Measurements from ENCODE around the gene PRPF19. TPM values are rescaled to one million over a fixed set of nuclear protein-coding genes. Genes with fewer than 3 reads are reported as not detected.

PRPF19 gene
- total and polyA plus RNA-seq, 10 of the 15 experiments (the other 5 are each of a cell fraction or from before 2014, with no cell fraction given): 8.7 to 170 (median 61.3) TPM

DNA sequence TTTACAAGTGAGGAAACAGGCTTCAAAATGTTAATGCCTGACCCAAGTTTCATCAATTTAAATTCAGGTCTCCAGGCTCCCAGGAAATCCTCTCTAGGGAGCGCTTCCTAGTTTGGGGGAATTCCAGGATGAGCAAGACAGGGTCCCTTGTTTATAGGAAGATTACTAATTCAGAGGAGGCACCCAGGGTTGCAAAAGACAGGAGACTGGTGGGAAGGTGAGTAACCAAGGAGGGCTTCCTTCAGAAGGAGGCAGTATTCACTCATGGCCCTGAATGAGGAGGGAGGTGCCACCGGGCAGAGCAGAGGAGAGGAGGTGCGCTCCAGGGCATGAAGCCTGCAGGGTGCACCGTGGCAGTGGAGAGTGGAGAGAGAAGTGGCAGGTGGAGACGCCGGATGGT, 19.5 kb upstream of the PRPF19 start:
- peaks cover 22% of the 10 kb centered on the region for H3K4me1 ChIP-seq (ENCODE audit: control insufficient read depth, insufficient read depth, low read length)
- ChIA-PET RAD21 (ENCODE audit: unreplicated experiment) (interaction anchor here (0.6 to 1.2 kb wide), 2 partner anchors 22 to 43 kb away, joined by 3 to 5 read pairs; no protein-coding TSS in a partner anchor), CTCF (interaction anchor here (0.5 to 0.6 kb wide), 2 partner anchors 23 to 203 kb away, joined by 3 read pairs; no protein-coding TSS in a partner anchor), SMC1A (ENCODE audit: uncharacterized antibody, unreplicated experiment) (no interaction called here), POLR2A (interaction anchor here (0.6 to 1.4 kb wide), 2 partner anchors 9 to 16 kb away, joined by 3 to 4 read pairs; no protein-coding TSS in a partner anchor)
- H3K9ac ChIP-seq (ENCODE audit: control insufficient read depth, insufficient read depth, low read length): no peak overlapping the region
- H3K36me3 ChIP-seq (ENCODE audit: control insufficient read depth in 2 of 2, insufficient read depth in 2 of 2, low read length in 1 of 2): peaks cover 2 to 15% of the 10 kb centered on the region in 2 experiments; a peak in 3 of 4 replicates
- no peak for TF ChIP-seq EP300 (IDR thresholded peaks at IDR 0.05; ENCODE audit: borderline replicate concordance in 1 of 2, control insufficient read depth in 1 of 2, low read depth in 2 of 2, low read length in 2 of 2)
- no peak for TF ChIP-seq PAX8 (IDR thresholded peaks at IDR 0.05)
- TF ChIP-seq, protein P1, sequence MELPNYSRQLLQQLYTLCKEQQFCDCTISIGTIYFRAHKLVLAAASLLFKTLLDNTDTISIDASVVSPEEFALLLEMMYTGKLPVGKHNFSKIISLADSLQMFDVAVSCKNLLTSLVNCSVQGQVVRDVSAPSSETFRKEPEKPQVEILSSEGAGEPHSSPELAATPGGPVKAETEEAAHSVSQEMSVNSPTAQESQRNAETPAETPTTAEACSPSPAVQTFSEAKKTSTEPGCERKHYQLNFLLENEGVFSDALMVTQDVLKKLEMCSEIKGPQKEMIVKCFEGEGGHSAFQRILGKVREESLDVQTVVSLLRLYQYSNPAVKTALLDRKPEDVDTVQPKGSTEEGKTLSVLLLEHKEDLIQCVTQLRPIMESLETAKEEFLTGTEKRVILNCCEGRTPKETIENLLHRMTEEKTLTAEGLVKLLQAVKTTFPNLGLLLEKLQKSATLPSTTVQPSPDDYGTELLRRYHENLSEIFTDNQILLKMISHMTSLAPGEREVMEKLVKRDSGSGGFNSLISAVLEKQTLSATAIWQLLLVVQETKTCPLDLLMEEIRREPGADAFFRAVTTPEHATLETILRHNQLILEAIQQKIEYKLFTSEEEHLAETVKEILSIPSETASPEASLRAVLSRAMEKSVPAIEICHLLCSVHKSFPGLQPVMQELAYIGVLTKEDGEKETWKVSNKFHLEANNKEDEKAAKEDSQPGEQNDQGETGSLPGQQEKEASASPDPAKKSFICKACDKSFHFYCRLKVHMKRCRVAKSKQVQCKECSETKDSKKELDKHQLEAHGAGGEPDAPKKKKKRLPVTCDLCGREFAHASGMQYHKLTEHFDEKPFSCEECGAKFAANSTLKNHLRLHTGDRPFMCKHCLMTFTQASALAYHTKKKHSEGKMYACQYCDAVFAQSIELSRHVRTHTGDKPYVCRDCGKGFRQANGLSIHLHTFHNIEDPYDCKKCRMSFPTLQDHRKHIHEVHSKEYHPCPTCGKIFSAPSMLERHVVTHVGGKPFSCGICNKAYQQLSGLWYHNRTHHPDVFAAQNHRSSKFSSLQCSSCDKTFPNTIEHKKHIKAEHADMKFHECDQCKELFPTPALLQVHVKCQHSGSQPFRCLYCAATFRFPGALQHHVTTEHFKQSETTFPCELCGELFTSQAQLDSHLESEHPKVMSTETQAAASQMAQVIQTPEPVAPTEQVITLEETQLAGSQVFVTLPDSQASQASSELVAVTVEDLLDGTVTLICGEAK (IDR thresholded peaks at IDR 0.05; ENCODE audit: borderline replicate concordance): no peak
- TF ChIP-seq SREBF1 (IDR thresholded peaks at IDR 0.05; ENCODE audit: low read length): no peak
- no peaks in the 10 kb centered on the region for H3K9me3 ChIP-seq (replicated peaks; ENCODE audit: control insufficient read depth, insufficient read depth, low read length)
- BruUV-seq (replicated peaks): no TSS peak
- 0 out of 3 replicates have a peak, but pooled peaks have one; percentile 4 for ATAC-seq
- no peak overlapping the region for H3K4me3 ChIP-seq
- intact Hi-C loops (cut with micrococcal nuclease; ENCODE audit: unreplicated experiment): no loop called here
- no peak overlapping the region for H2AFZ ChIP-seq (ENCODE audit: control insufficient read depth, low read depth, low read length)
- H4K20me1 ChIP-seq (ENCODE audit: control insufficient read depth, insufficient read depth): no peaks in the 10 kb centered on the region
- no peak for DNase-seq (ENCODE audit: low read depth, low spot score)
- H3K79me2 ChIP-seq (ENCODE audit: control insufficient read depth, insufficient read depth, low read length): no peaks in the 10 kb centered on the region
- in situ Hi-C loops (cut with MboI): no loop called here
- no peaks in the 10 kb centered on the region for H3K27me3 ChIP-seq (replicated peaks in 1 of 2; ENCODE audit: control insufficient read depth in 2 of 2, insufficient read depth in 2 of 2, low read length in 1 of 2)
- FAIRE-seq: no peak
- peak overlapping the region; percentile 98 for H3K4me2 ChIP-seq (ENCODE audit: control insufficient read depth, insufficient read depth)
- 43% methylated on average over 6 of the region's 6 CpGs for WGBS (ENCODE audit: insufficient coverage, insufficient replicate concordance, low lambda C conversion rate, missing lambda C conversion rate)
- H3K27ac ChIP-seq (ENCODE audit: control insufficient read depth, insufficient read depth): no peak overlapping the region

Data from GM12878 (cell line).